GM23338 (cell line): ENCODE measurements around the gene DOCK2. TPM values are rescaled to one million over a fixed set of nuclear protein-coding genes. Genes with fewer than 3 reads are reported as not detected.

Experiments
- ATAC-seq: fragments of 200-7000 bp; cut with Tn5 transposase; 3 replicates; pipeline ENCODE4 v1.9.1; 2020
- DNase-seq: peaks from one replicate; pipeline ENCODE4 v3.0.0-alpha.2; 2015; ENCODE audit warnings: low spot score
- H2AFZ ChIP-seq: fragments of 200-600 bp; sonication (generic); 2 replicates; pipeline ENCODE4 v1.8.0; 2016; ENCODE audit warnings: antibody characterized with exemption, mild to moderate bottlenecking, moderate library complexity
- H3F3A ChIP-seq: fragments of 200-600 bp; sonication (generic); replicated peaks from 2 replicates; pipeline ENCODE4 v1.8.0; 2017; ENCODE audit warnings: antibody characterized with exemption, mixed run types, low read depth
- H3K27ac ChIP-seq: fragments of 200-600 bp; sonication (generic); 2 replicates; pipeline ENCODE4 v1.6.1; 2016; ENCODE audit warnings: low read depth
- H3K27me3 ChIP-seq: fragments of 200-600 bp; sonication (generic); 2 replicates; pipeline ENCODE4 v1.8.0; 2016; ENCODE audit warnings: mild to moderate bottlenecking, mixed run types, moderate library complexity; ENCODE audit not compliant: insufficient read depth
- H3K36me3 ChIP-seq: fragments of 200-600 bp; sonication (generic); 2 replicates; pipeline ENCODE4 v1.8.0; 2016; ENCODE audit warnings: mild to moderate bottlenecking; ENCODE audit not compliant: insufficient read depth
- H3K4me1 ChIP-seq: fragments of 200-600 bp; sonication (generic); 2 replicates; pipeline ENCODE4 v1.8.0; 2016; ENCODE audit warnings: mild to moderate bottlenecking, moderate library complexity; ENCODE audit not compliant: insufficient read depth
- H3K4me2 ChIP-seq: fragments of 200-600 bp; sonication (generic); 2 replicates; pipeline ENCODE4 v1.7.1; 2017; ENCODE audit warnings: mixed run types
- H3K4me3 ChIP-seq: fragments of 200-600 bp; sonication (generic); 2 replicates; pipeline ENCODE4 v1.6.1; 2016; ENCODE audit warnings: mixed run types
- H3K79me2 ChIP-seq: fragments of 200-600 bp; sonication (generic); replicated peaks from 2 replicates; pipeline ENCODE4 v1.8.0; 2017; ENCODE audit warnings: mild to moderate bottlenecking; ENCODE audit not compliant: insufficient read depth
- H3K9me2 ChIP-seq: fragments of 200-600 bp; sonication (generic); 2 replicates; pipeline ENCODE4 v1.8.0; 2017; ENCODE audit not compliant: insufficient read depth
- H4K20me1 ChIP-seq: fragments of 200-600 bp; sonication (generic); replicated peaks from 2 replicates; pipeline ENCODE4 v1.8.0; 2017; ENCODE audit warnings: mild to moderate bottlenecking; ENCODE audit not compliant: insufficient read depth
- H3K27ac Mint-ChIP-seq: 2 replicates; pipeline ENCODE4 v1.8.0; 2020; ENCODE audit warnings: inconsistent platforms, mild to moderate bottlenecking, moderate library complexity, mixed read lengths
- H3K27me3 Mint-ChIP-seq: 3 replicates; pipeline ENCODE4 v1.8.0; 2022; ENCODE audit warnings: low read depth, mild to moderate bottlenecking, moderate library complexity, mixed read lengths, inconsistent platforms; ENCODE audit not compliant: insufficient read depth, poor library complexity
- H3K36me3 Mint-ChIP-seq: 3 replicates; pipeline ENCODE4 v1.8.0; 2021; ENCODE audit warnings: low read depth, mild to moderate bottlenecking, inconsistent platforms, moderate library complexity, mixed read lengths
- H3K4me1 Mint-ChIP-seq: 3 replicates; pipeline ENCODE4 v1.8.0; 2020; ENCODE audit warnings: mild to moderate bottlenecking, inconsistent platforms, mixed read lengths
- H3K4me3 Mint-ChIP-seq: 3 replicates; pipeline ENCODE4 v1.8.0; 2021; ENCODE audit warnings: moderate library complexity, mild to moderate bottlenecking, inconsistent platforms, mixed read lengths
- H3K9me3 Mint-ChIP-seq: 3 replicates; pipeline ENCODE4 v1.8.0; 2020; ENCODE audit warnings: moderate library complexity, mild to moderate bottlenecking, inconsistent platforms, mixed read lengths
- CREB1 ChIP-seq: fragments of 250-450 bp; sonication (Bioruptor Pico); IDR thresholded peaks from 2 replicates; pipeline ENCODE4 v1.5.0; 2020; ENCODE audit warnings: low read depth, mild to moderate bottlenecking, moderate library complexity
- CTCF ChIP-seq, 2 experiments: fragments of 200-600 bp in 1 of 2; sonication (generic) in 1 of 2; conservative IDR thresholded peaks; 2 replicates each; pipeline versions ENCODE4 v1.5.1 to v1.6.1; 2016 to 2017; ENCODE audit warnings: antibody characterized with exemption in 2 of 2, low read depth in 2 of 2, mild to moderate bottlenecking in 2 of 2, moderate library complexity in 1 of 2
- ETS1 ChIP-seq: IDR thresholded peaks from 2 replicates; pipeline ENCODE4 v1.6.1; 2016; ENCODE audit warnings: antibody characterized with exemption
- EZH2 ChIP-seq: fragments of 200-600 bp; sonication (generic); IDR thresholded peaks from one replicate; pipeline ENCODE4 v1.8.0; 2017; ENCODE audit warnings: antibody characterized with exemption, mild to moderate bottlenecking, low read depth; ENCODE audit not compliant: unreplicated experiment
- EZH2phosphoT487 ChIP-seq: fragments of 200-600 bp; sonication (generic); IDR thresholded peaks from one replicate; pipeline ENCODE4 v1.8.1; 2018; ENCODE audit warnings: antibody characterized with exemption; ENCODE audit not compliant: unreplicated experiment
- JUNB ChIP-seq: IDR thresholded peaks from one replicate; pipeline ENCODE4 v1.6.1; 2016; ENCODE audit warnings: antibody characterized with exemption; ENCODE audit not compliant: unreplicated experiment
- NANOG ChIP-seq: IDR thresholded peaks from 2 replicates; pipeline ENCODE4 v1.6.1; 2016; ENCODE audit warnings: antibody characterized with exemption, borderline replicate concordance
- POLR2AphosphoS5 ChIP-seq: IDR thresholded peaks from 2 replicates; pipeline ENCODE4 v1.6.1; 2016; ENCODE audit warnings: antibody characterized with exemption, low read depth
- REST ChIP-seq: IDR thresholded peaks from one replicate; pipeline ENCODE4 v1.6.1; 2018; ENCODE audit warnings: antibody characterized with exemption; ENCODE audit not compliant: unreplicated experiment
- STAT1 ChIP-seq: IDR thresholded peaks from one replicate; pipeline ENCODE4 v1.6.1; 2016; ENCODE audit warnings: antibody characterized with exemption; ENCODE audit not compliant: unreplicated experiment
- ZNF114 ChIP-seq: fragments of 250-450 bp; sonication (Bioruptor Pico); IDR thresholded peaks from 2 replicates; pipeline ENCODE4 v1.5.0; 2020; ENCODE audit warnings: mild to moderate bottlenecking, moderate library complexity
- ZNF331 ChIP-seq: fragments of 250-450 bp; sonication (Bioruptor Pico); IDR thresholded peaks from 2 replicates; pipeline ENCODE4 v1.5.0; 2020; ENCODE audit warnings: low read depth, mild to moderate bottlenecking, moderate library complexity
- ZNF462 ChIP-seq: fragments of 250-450 bp; sonication (Bioruptor Pico); IDR thresholded peaks from 2 replicates; pipeline ENCODE4 v1.5.0; 2020; ENCODE audit warnings: mild to moderate bottlenecking, moderate library complexity
- polyA plus RNA-seq: library from polyadenylated mRNA; unstranded; fragments of >200 nt; fragmentation: Nextera tagmentation; extraction: Ambion mirVana; gene quantifications from 2 replicates; pipeline ENCODE4 v1.2.1, GENCODE V29; 2016
- total RNA-seq: library from RNA; depleted of rRNA; stranded (reverse); fragments of >200 nt; shearing (Covaris generic); gene quantifications from 2 replicates; pipeline ENCODE4 v1.2.3, GENCODE V29; 2014

The DOCK2 gene
- total and polyA plus RNA-seq, 2 experiments from 2014 or later, result 3.7 to 9.4 TPM

GRCh38 chr5:170011751-170012150, 374.7 kb downstream of the DOCK2 start:
- Histone ChIP-seq H3K4me3 (no peak overlapping the region), H3K4me2 (no peak overlapping the region), H3K36me3 (no peaks in the 10 kb centered on the region), H3F3A (no peaks in the 10 kb centered on the region), H3K4me1 (no peaks in the 10 kb centered on the region), H4K20me1 (no peaks in the 10 kb centered on the region), H3K27me3 (no peaks in the 10 kb centered on the region), H3K79me2 (no peaks in the 10 kb centered on the region), H2AFZ (no peak overlapping the region), H3K9me2 (no peaks in the 10 kb centered on the region), H3K27ac (no peak overlapping the region)
- no peaks in the 10 kb centered on the region; the same call in 2 of the 3 replicates for H3K36me3 Mint-ChIP-seq
- peaks cover 7% of the 10 kb centered on the region for H3K27me3 Mint-ChIP-seq
- no peak overlapping the region for H3K4me3 Mint-ChIP-seq
- H3K27ac Mint-ChIP-seq, result no peak overlapping the region
- no peak for TF ChIP-seq JUNB
- no peak for TF ChIP-seq POLR2AphosphoS5
- no peak for TF ChIP-seq ETS1
- no peak for TF ChIP-seq ZNF462 (CRISPR knock-in tag)
- TF ChIP-seq ZNF331 (CRISPR knock-in tag), result no peak
- TF ChIP-seq EZH2phosphoT487, result no peak
- TF ChIP-seq STAT1, result no peak
- no peak for TF ChIP-seq REST
- TF ChIP-seq CTCF (conservative IDR thresholded peaks at IDR 0.05; ENCODE audit: low read depth in 2 of 2), result no peak
- TF ChIP-seq ZNF114, result no peak
- no peak for TF ChIP-seq EZH2
- TF ChIP-seq CREB1 (CRISPR knock-in tag), result no peak
- TF ChIP-seq NANOG, result no peak
- no peak for DNase-seq
- peaks cover 7% of the 10 kb centered on the region; the same call in 1 of the 3 replicates for H3K9me3 Mint-ChIP-seq
- H3K4me1 Mint-ChIP-seq, result peaks cover 7% of the 10 kb centered on the region; the same call in 1 of the 3 replicates
- no peak for ATAC-seq
